ENCODE results near the gene SRSF3. TPM values are rescaled to one million over a fixed set of nuclear protein-coding genes. Genes with fewer than 3 reads are reported as not detected.

The SRSF3 gene
- total RNA-seq, 4 donors from 2014 or later, result 93.2 to 247 (median 116) TPM

DNA sequence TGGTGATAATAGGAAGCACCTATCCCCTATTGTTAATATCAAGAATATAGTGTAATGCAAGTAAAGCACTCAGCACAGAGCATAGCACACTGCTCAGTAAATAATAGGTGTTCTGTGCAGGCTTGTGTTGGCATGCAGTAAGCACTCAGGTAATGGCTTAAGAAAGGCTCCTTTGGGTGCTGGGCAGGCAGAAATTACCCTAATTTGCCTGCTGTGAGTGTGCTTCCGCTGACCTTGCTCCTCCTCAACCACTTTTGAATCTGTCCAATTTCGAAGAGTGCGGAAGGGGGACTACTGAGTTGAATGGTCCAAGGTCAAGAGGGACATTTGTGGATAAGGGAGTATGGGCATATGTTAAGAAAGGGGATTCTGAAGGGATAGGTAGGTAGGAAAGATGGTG lies 15.4 kb downstream of the SRSF3 start:
- TF ChIP-seq, protein P1, sequence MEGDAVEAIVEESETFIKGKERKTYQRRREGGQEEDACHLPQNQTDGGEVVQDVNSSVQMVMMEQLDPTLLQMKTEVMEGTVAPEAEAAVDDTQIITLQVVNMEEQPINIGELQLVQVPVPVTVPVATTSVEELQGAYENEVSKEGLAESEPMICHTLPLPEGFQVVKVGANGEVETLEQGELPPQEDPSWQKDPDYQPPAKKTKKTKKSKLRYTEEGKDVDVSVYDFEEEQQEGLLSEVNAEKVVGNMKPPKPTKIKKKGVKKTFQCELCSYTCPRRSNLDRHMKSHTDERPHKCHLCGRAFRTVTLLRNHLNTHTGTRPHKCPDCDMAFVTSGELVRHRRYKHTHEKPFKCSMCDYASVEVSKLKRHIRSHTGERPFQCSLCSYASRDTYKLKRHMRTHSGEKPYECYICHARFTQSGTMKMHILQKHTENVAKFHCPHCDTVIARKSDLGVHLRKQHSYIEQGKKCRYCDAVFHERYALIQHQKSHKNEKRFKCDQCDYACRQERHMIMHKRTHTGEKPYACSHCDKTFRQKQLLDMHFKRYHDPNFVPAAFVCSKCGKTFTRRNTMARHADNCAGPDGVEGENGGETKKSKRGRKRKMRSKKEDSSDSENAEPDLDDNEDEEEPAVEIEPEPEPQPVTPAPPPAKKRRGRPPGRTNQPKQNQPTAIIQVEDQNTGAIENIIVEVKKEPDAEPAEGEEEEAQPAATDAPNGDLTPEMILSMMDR (IDR thresholded peaks at IDR 0.05; ENCODE audit: low read depth), result no peak

DNA sequence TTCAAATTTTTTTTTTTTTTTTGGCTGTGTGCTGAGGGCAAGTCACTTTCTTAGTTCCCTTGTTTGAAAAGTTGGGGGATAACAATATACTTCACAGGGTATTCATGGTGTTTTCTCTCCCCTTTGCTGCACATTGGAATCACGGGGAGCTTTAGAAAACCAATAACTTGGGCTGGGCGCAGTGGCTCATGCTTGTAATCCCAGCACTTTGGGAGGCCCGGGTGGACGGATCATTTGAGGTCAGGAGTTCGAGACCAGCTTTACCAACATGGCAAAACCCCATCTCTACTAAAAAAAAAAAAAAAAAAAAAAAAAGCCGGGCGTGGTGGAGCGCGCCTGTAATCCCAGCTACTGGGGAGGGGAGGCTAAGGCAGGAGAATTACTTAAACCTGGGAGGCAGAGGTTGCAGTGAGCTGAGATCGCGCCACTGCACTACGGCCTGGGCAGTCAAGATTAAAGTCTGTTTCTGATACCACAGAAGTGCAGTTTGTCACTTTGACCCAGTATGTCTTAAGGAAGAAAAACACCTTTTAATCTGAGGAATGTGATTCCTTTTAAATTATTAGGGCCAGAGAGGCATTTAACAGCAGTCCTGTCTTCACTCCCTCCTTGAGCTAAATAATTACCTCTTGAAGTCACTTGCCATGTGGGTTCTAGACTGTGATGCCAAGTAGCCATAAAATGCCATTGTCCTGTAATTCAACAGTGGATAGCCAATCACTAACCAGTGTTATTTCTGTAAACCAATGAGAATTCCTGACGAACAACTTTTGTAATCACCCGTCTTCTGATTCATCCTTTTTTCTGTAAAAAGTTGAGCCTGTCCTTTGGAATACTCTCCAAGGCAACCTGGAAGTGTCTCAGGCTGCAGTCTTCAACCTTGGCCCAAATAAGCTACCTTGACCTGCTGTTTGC lies 16.1 kb downstream of the SRSF3 start:
- TF ChIP-seq, protein P1 (IDR thresholded peaks at IDR 0.05; ENCODE audit: low read depth), result no peak

DNA sequence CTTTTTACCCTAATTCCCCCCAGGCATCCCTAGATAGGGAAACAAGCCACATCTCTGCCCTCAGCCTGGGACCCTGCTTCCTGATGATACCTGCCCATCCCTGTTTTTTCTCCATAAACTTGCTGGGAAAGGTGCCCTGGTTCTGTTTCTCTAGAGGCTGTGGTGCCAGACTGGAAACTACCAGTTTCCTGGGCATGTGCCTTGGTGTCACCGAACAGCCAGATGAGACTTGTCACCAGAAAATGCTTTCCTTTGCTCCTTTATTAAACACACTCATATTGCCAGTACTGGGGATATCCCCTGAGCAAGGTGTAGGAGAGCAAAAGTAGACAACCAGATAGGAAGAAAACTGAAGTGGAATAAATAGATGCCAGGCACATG lies 16.8 kb downstream of the SRSF3 start:
- TF ChIP-seq, protein P1 (IDR thresholded peaks at IDR 0.05; ENCODE audit: low read depth), result no peak

DNA sequence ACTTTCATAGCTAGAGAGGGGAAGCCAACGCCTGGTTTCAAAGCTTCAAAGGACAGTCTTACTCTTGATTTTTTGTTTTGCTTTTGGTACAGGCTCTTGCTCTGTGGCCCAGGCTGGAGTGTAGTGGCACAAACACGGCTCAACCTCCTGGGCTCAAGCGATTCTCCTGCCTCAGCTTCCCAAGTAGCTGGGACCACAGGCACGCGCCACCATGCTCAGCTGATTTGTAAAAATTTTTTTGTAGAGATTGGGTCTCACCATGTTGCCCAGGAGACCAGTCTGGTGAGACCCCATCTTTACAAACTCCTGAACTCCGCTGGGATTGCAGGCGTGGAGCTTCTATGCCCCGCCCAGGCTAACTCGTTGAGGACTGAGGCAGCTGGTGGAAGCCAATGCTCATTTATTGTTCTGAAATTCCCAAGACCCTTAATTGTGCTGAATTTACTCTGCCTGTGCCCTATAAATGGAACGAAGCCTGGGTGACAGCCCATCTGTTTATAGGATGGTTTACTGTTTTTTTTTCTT lies 18.0 kb downstream of the SRSF3 start:
- TF ChIP-seq, protein P1 (IDR thresholded peaks at IDR 0.05; ENCODE audit: low read depth), result no peak

DNA sequence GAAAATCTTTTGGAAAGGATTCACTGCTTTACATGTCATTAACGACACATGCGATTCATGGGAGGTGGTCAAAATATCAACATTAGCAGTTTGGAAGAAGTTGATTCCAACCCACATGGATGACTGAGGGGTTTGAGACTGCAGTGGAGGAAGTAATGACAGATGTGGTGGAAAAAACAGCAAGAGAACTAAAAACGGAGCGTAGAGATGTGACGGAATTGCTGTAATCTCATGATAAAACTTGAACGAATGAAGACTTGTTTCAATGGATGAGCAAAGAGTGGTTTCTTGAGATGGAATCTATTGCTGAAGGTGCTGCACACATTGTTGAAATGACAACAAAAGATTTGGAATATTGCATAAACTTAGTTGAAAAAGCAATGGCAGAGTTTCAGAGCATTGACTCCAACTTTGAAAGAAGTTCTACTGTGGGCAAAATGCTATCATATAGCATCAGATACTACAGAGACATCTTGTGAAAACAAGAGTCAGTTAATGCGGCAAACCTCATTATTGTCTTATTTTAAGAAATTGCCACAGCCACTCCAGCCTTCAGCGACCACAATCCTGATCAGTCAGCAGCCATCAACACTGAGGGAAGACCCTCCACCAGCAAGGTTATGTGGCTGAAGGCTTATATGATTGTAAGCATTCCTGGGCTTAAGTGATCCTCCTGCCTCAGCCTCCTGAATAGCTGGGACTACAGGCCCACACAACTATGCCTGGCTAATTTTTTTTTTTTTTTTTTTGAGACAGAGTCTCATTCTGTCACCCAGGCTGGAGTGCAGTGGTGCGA lies 19.2 kb downstream of the SRSF3 start:
- TF ChIP-seq, protein P1 (IDR thresholded peaks at IDR 0.05; ENCODE audit: low read depth), result no peak

DNA sequence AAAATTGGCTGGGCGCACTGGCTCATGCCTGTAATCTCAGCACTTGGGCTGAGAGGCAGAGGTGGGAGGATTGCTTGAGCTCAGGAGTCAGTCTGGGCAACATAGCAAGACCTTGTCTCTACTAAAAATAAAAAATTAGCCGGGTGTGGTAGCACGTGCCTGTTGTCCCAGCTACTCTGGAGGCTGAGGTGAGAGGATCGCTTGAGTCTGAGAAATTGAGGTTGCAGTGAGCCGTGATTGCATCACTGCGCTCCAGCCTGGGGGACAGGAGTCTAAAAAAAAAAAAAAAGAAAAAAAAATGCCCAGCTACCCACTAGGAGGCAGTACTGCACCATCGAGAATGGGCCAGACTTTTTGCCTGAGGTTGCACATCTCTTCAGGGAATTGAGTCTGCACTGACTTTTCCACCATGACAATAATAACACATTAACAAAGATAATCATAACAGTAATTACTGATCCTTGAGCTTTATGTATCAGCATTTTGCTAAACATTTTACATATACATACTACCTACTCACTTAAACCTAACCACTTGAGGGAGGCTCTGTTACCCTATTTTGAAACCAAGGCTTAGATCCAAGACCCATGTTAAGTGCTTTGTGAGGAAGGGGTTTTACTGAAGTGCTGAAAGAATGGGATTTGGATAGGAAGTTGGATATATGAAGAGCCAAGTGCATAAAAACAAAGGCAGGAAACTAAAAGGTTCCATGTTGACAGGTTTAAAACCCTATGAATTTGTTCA lies 21.0 kb downstream of the SRSF3 start:
- TF ChIP-seq, protein P1 (IDR thresholded peaks at IDR 0.05; ENCODE audit: low read depth), result no peak

Data from subcutaneous adipose tissue (tissue), 4 donors.